GM19324 (cell line): ENCODE measurements around the gene PPIC.

Experiments used
- ATAC-seq: cut with Tn5 transposase; IDR thresholded peaks from one replicate; pipeline ENCODE4 v1.9.1; 2021; ENCODE audit warnings: mild to moderate bottlenecking, moderate library complexity; ENCODE audit not compliant: unreplicated experiment, low FRiP score

PPIC gene

GRCh38 chr5:123036391-123037103, at the start of gene PPIC:
Gene PPIC (minus strand): TSS chr5:123036725. CDS start chr5:123036625, 100 bp downstream.
- peak; percentile 60 for ATAC-seq

- no peak for ATAC-seq
Measured at GRCh38 chr5:123085638-123086286, 49.2 kb upstream of the PPIC start.

GRCh38 chr5:123084730-123085605, 48.4 kb upstream of the PPIC start:
- no peak for ATAC-seq

GRCh38 chr5:123083298-123083697, 46.8 kb upstream of the PPIC start:
- ATAC-seq = no peak

- ATAC-seq = no peak
Measured at GRCh38 chr5:123080215-123080614, 43.7 kb upstream of the PPIC start.

GRCh38 chr5:123075521-123076163, 39.1 kb upstream of the PPIC start:
- ATAC-seq = no peak

- ATAC-seq = no peak
Measured at GRCh38 chr5:123068368-123068938, 31.9 kb upstream of the PPIC start.

- no peak for ATAC-seq
Measured at GRCh38 chr5:123066016-123066415, 29.5 kb upstream of the PPIC start.

GRCh38 chr5:123059455-123059854, 22.9 kb upstream of the PPIC start:
- no peak for ATAC-seq

- no peak for ATAC-seq
Measured at GRCh38 chr5:123051206-123051605, 14.7 kb upstream of the PPIC start.

GRCh38 chr5:123047706-123048105, 11.2 kb upstream of the PPIC start:
- ATAC-seq = no peak

- ATAC-seq = no peak
Measured at GRCh38 chr5:123046222-123046621, 9.7 kb upstream of the PPIC start.

- ATAC-seq = no peak
Measured at GRCh38 chr5:123044926-123045617, 8.5 kb upstream of the PPIC start.

- ATAC-seq = no peak
Measured at GRCh38 chr5:123039673-123040072, 3.1 kb upstream of the PPIC start.

GRCh38 chr5:123037104-123037418, 536 bp upstream of the PPIC start:
- no peak for ATAC-seq

GRCh38 chr5:123035918-123036390, 571 bp downstream of the PPIC start:
- peak; percentile 10 for ATAC-seq

- ATAC-seq = peak; percentile 33
Measured at GRCh38 chr5:123035360-123035917, 1.1 kb downstream of the PPIC start.

- ATAC-seq = no peak
Measured at GRCh38 chr5:123033157-123033671, 3.3 kb downstream of the PPIC start.

GRCh38 chr5:123028222-123028621, 8.3 kb downstream of the PPIC start:
- ATAC-seq = no peak
